ENCODE data around the gene MACC1.

Gene MACC1

DNA sequence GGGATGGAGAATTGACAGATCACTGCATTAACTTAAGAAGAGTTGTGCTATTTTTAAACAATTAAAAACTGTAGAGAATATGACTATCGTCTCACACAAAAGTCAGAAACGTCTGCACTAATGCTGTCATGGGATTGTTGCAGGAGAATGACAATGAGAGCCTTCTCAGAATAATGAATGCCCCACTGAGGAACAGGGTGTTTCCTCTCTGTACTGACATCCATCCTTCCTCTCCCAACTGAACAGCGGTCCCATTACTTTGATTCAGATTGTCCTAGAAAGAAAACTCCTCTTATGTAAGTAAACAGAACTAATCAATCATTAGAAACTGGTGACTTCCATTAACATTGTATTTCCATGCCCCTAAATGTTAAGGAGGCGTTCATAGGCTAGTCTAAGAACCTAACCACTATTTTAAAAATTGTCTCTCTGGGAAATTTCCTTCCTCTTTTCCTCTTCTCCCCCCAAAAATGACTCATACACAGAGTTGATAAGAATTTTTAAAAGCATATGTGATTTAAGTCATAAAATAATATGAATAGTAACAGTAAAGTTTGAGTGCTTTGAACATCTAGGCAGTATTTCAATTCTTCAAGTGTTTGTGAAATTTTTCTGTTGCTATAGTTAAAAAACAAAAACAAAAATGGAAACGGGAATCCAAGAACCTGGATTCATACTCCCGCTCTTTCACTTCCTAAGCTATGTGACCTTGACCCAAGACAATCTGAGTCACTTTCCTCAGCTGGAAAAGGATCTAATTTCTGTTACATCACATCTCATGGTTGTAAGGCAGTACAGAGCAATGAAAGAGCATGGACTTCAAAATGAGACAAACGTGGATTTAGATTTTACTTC, 12.7 kb upstream of the MACC1 start:
- no peak for DNase-seq (ENCODE audit: low spot score)

DNA sequence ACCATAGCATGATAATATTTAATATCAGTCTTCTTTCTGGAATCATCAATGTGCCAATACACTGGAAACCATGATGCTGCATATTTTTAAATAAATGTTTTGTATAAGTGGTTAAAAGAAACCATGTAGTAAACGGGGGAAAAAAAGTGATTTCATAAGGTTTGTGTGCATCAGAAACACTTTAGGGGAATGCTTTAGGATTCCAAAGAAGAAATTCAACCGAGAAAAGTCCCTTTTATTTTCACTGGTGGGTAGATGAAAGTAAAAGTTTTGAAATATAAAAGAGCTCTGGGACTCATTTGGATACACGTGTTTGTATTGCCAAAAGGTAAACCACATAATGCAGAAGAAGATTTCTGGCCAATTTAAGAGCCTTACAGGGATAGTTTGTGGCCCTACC, 11.9 kb upstream of the MACC1 start:
- DNase-seq (ENCODE audit: low spot score), result no peak

DNA sequence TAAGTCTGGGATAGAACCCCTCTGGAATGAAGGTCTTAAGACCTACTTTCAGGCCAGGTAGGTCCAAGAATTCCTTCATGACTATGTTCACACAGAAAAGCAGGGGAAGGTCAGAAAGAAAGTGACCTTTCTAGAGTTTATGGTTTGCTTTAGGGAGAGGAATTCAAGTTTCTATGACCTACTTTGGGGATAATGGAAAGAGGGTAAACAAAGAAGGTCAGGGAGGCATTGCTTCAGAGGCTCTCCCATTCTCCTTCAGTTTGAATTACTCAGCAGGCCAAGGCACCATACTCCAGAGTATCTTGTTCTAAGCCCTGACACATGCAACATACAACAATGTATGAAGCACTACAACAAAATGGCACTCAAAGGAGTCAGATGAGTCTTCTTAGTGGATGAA, 11.5 kb upstream of the MACC1 start:
- DNase-seq (ENCODE audit: low spot score), result no peak

DNA sequence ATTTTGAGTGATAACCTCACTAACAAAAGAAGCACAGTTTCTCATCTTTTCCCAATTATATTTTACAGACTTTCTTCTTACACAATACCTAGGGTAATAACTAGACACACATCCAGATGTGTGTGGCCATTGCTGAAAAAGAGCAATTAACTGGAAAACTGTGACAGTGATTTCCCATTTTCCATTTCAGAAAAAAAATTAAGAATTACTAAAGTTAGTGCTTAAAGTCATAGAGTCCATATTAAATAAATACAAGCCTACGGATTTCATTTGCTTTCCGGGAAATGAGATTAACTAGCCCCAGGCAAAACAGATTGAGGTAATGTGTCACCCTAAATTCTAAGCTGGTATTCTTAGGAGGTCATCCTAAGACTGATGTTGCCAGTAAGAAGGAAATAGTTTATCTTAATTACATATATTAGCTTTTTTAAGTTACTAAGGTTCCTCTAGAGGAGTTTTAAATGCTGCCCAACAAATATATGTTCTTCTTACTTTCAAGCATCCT, 10.2 kb upstream of the MACC1 start:
- no peak for DNase-seq (ENCODE audit: low spot score)

DNA sequence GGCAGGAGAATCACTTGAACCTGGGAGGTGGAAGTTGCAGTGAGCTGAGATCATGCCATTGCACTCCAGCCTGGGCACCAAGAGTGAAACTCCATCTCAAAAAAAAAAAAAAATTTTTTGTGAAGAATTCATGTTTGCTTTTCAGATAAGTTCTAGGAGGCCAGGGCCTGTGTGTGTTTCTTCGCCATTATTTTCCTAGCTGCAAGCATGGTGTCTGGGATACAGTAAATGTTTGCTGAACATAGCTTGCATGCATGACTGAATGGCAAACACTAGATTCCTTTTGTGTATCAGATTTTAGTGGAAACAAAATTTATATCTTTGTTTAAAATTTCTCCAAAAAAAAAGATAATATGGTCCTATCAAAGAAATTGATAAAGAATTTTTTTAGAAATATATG, 9.7 kb upstream of the MACC1 start:
- DNase-seq (ENCODE audit: low spot score), result no peak

DNA sequence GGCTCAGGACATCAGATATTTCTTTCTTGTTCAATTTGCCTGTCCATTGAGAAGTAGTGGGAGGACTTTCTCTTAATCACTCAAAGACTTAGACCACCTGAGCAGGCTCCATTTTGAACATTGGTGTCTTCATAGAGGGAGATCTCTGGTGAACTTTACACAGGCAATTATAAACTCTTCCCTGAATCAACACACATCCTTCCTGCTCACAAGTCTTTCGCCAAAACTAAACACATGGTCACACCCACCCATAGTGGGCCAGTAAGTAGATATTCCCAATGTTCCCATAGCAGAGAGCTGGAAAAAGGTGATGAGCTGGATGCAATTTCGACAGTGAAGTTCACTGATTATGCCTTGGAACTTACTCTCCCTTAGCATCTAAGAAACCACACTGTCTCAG, 8.2 kb upstream of the MACC1 start:
- DNase-seq (ENCODE audit: low spot score), result no peak

DNA sequence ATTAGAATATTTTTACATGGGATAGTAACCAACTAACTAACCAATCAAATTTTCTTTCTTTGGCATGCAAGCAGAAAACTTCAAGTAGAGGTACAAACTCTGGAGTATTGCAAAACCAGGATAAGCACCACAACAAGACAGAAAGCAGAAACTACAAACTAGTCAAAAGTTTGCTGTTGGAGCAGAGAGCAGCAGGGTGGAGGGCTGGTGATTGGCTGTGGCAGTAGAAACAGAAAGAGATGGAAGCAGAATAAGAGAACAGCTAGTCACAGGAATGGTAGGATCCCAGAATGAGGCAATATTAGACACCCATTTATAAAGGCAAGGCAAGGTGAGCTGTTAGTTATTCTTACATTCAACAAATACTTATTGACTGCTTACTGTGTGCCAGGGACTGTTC, 6.8 kb upstream of the MACC1 start:
- no peak for DNase-seq (ENCODE audit: low spot score)

DNA sequence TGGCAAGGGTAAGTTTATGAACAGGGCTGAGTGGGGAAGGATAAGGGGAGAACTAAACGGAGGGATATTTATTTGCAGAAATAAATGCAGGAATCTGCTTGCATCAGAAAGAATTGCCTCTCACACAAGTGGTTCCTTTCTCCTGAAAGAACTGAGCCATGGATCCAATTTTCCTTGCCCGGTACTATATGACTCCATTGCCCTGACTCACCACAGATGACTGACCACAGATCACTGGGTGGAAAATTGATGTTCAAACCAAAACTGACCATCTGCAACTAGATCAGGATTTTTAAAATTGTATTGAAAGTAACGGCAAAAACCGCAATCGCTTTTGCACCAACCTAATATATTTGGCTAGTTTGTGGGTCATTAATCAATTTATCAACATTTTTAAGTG, 6.2 kb upstream of the MACC1 start:
- no peak for DNase-seq (ENCODE audit: low spot score)

DNA sequence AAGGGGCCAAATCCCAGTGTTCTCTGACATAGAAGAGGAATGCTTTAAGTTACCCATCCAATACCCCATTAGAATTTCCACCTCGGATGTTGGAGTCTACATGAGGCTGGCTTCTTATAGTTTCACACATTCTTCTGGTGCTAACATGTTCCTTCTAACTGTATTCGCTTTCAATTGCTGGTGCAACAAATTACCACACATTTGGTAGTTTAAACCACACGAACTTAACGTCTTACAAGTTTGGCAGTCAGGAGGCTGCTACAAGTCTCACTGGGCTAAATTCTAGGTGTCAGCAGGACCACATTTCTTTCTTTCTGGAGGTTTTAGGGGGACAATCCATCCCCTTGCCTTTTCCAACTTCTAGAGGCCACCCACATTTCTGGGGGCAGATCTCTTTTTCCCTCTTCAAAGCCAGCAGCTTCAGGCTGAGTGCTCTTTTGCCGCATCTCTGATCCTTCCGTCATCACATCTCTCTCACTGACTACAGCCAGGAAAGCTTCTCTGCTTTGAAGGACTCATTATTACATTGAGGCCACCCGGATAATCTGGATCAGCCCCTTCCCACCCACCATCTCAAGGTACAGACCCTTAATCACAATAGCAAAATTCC, 5.1 kb upstream of the MACC1 start:
- DNase-seq (ENCODE audit: low spot score), result no peak

DNA sequence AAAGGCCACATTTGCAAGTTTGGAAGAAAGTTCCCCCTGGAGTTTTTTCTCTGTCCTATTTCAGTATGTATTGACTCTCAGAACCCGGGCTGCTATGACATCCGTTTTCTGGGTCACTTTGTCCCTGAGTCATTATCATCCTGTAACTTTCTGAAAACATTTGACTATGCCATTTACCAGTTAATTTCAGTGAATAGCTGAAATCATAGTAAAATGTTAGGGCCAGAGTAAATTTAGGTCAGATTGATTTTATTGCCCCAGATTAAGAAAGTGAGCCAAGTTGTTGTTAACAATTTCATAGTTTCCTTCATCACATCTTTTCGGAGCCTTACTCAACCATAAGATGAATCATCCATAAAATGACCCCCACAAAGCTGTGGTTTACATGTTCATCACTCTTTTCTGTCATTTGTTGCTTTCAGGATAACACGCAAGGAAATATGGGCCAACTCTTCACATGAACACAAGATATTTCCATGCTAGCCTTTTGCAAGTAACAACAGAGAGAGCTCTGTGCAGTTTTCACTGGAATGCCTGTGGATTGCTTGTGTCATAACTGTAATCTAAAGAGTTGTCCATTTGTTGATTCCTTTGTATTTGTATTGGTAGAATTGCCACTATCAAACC, 3.9 kb upstream of the MACC1 start:
- DNase-seq (ENCODE audit: low spot score), result no peak

DNA sequence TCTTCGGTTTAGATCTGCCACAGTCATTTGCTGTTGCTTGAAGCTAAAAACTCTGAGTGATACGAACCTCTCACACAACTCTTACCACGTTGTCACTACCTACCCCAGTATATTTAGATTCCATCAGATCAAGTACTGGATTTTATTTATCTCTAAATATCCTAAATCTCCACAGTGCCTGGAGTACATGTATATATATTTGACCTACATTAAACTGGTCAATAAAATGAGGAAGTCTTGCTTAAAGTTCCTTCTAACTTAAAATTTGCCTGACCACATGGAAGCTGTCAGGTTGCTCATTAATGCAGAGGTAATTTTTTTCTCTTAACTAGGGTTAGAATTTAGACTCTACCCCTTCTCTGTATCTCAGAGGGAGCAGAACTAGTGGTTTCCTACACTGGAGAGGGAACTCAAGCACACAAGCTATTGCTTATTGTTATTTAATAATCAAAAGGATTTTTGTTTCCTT, 3.1 kb upstream of the MACC1 start:
- no peak for DNase-seq (ENCODE audit: low spot score)

DNA sequence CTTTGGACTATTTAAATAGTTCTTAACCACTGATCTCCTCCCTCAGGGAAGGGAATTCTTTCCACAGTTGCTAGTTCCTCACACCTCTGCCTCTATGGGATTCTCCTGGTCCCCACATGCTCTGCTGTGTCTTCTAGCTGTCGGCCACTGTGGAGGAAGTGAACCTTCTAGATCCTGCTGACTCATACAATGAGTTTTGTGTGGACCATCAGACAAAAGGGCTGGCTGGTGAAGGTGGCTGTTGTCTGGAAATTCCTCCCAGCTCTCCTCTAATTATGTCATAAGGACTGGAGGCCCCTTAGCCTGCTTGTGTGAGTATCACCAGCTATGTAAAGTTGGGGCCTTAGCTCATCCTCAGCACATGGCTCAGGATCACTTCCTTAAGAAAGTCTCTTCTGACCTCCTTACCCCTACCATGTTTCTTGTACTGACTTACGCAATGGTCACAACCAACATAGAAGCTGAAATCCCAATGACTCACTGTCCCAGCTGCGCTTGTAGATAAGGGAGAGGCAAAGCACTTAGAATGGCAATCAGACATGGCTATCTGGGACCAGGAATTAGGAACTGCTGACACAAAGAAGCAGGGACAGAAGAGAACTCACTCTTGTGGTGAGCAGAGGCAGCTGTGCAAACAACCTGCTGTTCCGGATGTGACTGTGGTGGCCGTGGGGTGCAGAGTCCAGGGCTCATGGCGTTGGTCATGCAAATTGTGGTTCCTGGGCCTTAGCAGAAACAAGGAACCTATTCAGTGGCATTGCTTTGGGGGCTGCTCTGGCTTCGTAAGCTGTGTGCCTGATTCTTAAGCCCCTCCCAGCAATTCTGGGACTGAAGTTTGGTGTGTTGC, 2.5 kb upstream of the MACC1 start:
- no peak for DNase-seq (ENCODE audit: low spot score)

DNA sequence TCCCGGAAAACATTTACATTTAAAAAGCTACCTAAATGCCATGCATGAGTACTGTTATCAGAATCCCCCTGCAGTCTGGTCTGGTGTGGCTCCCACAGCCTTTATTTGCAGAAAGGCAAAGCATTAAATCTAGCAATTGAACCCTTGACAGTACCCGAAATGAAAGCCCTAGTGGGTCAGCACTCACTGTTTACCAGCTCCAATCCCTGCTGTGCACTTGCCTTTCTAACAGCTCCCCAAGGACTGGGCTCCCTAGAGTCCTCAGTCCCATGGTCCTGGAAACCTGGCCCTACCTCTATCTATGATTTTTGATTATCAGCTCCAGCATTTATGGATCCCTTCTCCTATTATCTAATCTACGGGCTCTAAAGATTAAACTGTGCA, 1.9 kb upstream of the MACC1 start:
- DNase-seq (ENCODE audit: low spot score), result no peak

DNA sequence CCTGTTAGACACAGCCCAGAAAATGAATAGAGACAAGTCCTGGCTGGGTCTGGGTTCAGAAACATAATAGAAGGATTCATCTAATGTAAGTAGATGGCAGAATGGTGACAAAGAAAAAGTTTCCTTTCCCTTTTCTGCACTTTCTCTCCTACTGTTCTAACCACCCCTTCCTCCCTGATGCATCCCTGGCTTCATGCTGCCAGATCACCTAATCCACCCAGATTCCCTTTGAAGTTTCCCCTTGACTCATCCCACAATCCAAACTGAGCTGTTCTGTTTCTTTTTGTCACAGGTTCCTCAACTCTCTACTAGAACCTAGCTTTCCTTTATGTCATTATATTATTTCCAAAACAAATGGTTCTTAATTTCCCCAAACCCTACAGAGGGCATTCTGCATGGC, 1.1 kb upstream of the MACC1 start:
- no peak for DNase-seq (ENCODE audit: low spot score)

DNA sequence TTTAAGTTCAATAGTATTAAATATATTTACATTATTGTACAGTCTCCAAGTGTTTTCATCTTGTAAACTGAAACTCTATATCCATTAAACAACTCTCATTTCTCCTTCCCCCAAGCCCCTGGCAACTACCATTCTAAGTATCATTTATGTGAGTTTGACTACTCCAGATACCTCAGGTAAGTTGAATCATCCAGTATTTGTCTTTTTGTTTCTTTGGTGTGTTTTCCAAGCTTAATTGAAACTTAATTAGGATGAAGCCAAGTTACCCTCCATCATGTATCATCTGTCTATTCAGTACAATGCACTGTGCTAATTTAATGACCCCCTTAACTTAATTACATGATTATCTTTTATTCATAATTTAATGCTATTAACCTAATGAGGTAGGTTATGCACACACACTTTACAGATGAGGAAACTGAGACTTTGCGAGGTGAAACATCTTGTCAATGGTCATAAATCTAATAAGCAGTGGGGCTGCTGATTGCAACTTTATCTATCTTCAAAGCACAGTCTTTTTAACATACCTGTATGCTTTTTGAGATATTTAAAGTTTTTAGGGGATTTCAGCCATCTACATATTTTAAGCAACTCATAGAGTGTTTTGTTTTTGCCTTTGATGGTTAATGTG, 663 bp downstream of the MACC1 start:
- DNase-seq (ENCODE audit: low spot score), result no peak

DNA sequence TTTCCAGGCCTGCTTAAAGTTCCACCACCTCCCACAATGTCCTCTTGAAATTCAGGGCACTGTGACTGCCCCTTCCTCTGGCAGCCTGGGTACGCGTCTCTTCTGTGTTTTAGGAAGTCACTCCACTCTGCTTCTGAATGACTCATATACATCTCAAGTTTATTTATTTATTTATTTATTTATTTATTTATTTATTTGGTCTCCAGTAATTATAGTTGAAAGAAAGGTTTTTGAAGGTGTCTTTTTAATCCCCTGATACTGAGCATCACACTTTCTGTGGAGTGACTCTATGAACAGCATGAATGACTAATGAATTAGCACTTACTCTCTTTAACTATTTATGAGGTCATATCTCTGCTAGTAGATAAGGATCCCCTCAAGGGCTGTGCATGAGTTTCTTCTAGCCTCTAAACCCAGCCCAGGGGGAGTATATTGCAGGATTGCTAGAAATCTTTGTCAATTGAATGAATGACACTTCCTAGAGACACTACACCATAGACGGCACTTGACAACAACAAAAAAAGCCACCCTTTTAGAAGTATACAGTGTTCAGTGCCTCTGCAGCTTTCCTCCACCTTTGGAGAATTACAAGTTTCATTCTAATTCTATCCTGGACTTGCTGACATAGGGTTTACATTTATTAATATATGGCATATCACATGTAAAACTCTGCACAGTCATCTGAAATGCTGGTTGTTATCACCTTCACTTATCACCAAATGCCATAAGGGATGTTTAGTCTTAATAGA, 2.1 kb downstream of the MACC1 start:
- no peak for DNase-seq (ENCODE audit: low spot score)

DNA sequence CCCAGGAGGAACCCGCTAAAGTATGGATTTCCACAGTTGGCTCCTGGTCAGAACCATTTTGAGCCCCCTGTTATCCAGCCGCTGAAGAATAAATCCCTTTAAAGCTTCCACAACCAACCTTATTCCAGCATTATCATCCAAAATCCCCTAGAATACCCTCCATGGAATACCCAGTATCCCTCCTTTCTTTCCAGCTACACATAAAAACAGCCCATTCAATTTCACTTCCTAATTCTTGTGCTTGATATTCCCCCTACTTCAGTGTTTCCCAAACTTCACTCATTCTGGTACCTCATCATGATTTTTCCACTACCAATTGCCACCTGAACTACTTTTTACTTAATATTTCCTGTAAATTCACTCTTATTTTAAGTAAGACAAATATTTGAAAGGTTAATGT, 3.1 kb downstream of the MACC1 start:
- DNase-seq (ENCODE audit: low spot score), result no peak

DNA sequence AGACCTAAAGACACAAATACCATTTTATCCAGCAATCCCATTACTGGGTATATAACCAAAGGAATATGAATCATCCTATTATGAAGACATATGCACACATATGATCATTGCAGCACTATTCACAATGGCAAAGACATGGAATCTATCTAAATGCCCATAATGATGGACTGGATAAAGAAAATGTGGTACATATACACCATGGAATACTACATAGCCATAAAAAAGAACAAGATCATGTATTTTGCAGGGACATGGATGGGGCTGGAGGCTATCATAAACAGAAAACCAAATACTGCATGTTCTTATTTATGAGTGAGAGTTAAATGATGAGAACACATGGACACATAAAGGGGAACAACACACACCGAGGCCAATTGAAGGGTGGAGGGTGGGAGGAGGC, 3.8 kb downstream of the MACC1 start:
- DNase-seq (ENCODE audit: low spot score), result no peak

DNA sequence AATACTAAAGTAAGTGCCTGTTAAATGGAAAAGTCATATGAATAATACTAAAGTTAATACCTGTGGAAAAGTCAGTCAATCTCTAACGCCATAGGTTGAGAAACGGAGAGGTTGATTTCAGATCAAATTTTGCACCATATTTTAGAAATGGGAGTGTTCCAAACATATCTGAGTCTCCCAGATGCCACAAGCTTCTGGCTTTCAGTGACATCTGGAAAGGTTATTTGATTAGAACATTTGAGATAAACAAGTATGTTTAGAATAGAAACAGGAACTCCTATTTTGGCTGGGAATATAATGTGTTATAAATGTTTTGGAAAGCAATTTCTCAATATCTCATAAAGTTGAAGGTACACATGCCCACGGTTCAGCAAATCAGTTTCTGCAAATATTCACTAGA, 5.8 kb downstream of the MACC1 start:
- DNase-seq (ENCODE audit: low spot score), result no peak

DNA sequence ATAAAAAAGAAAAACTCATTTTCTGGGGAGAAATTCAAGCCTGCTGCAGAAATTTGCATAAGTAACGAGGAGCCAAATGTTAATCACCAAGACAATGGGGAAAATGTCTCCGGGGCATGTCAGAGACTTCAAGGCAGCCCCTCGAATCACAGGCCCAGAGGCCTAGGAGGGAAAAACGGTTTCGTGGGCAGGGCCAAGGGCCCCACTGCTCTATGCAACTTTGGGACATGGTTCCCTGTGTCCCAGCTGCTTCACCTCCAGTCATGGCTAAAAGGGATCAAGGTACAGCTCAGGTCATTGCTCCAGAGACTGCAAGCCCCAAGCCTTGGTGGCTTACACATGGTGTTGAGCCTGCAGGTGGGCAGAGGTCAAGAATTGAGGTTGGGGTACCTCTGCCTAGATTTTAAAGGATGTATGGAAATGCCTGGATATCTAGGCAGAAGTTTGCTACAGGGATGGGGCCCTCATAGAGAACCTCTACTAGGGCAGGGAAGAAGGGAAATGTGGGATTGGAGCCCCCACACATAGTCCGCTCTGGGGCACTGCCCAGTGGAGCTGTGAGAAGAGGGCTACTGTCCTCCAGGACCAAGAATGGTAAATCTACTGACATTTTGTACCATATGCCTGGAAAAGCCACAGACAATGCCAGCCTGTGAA, 8.4 kb downstream of the MACC1 start:
- DNase-seq (ENCODE audit: low spot score), result no peak
